GM19452 (cell line): Measurements from ENCODE around the gene PRLHR.
"Not testable (repeated sequence)": the region's sequence is repeated elsewhere in the genome, so short reads cannot be mapped to it uniquely, and the experiment has no call there.

Experiments
- ATAC-seq: cut with Tn5 transposase; IDR thresholded peaks from one replicate; pipeline ENCODE4 v1.9.1; 2021; ENCODE audit not compliant: unreplicated experiment

The PRLHR gene

GRCh38 chr10:118595598-118596425 is at the start of gene PRLHR:
TSS of gene PRLHR (minus strand) at chr10:118595648. CDS start at chr10:118595244, 404 bp downstream.
- no peak for ATAC-seq

DNA sequence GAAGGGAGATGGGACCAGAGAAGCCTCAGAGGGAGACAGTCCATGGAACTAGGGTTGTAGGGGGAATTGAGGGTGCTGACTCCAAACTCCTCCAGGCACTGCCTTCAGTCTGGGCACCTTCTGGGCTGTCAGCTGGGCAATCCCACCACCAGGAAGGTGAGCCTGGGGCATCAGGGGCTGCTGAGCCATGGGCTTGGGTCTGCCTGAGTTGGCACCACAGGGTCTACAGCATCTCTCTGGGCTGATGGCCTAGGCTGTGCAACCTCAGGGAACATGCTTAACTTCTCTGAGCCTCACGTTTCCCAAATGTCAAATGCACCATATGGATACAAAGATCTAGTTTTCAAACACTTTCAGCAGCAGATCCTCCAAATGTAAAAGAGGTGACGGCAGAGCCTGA is 46.8 kb upstream of the PRLHR start:
- no peak for ATAC-seq

DNA sequence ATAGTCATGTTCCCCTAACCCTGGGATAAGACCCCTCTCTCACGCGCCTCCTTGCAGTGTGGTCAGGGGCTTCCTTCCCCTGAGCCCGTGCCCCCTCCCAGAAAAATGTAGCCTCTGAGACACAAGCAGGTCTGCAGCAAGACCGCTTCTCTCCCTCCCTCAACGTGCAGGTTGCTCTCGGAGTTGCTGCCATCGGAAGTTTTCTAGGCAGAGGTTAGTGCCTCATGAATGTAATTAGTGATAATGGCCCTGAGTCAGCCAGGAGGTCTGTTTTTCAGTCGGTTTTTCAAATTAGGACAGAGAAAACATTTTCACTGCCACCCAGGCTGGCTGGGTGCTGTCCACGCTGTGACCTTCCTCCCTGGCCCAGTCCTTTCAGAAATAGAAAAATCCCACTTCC is 43.2 kb upstream of the PRLHR start:
- ATAC-seq, result no peak

DNA sequence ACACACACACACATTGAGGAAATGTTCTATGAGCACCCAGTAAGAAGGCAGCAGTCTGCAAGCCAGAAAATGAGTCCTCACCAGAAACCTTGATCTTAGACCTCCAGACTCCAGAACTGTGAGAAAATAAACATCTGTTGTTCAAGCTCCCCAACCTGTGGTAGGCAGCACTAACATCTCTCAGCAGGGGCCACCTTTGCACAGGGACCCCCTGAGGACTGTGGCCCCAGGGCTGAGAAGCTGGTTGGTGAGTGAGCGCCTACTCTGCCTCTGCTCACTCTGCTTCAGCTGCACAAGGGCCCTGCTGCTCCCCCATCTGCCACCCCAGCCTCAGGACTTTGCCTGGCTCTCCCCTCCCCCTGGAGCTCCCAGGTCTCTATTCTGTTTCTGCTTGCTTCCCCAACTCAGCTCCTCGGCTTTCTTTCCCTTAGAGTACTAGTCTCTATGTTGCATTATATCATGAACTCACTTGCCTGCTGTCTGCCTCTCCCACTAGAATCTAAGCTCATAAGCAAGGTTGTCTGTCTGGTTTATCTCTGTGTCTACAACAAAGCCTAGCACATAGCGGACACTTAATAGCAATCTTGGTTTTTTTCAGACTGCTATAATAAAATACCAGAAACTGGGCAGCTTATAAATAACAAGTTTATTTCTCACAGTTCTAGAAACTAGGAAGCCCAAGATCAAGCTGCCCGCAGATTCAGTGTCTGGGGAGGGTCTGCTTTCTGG is 40.4 kb upstream of the PRLHR start:
- ATAC-seq, result no peak

DNA sequence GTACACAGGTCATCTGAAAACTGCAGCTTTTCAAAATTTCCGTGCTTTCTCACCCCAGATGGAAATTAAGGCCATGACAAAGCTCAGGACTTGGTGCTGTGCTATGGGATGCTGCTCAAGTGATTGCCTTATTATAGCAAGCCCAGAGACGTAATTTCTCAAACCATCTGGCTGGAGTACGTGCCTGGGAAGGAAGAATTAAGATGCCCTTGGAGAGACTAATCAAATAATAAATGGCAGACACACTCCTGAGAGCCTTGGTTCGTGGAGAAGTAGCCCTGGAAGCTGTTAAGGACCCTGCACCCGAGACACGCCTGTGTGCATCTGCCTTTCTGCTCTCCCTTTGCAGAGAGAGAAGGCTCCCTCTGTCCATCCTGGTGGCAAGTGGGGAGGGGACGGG is 38.3 kb upstream of the PRLHR start:
- no peak for ATAC-seq

DNA sequence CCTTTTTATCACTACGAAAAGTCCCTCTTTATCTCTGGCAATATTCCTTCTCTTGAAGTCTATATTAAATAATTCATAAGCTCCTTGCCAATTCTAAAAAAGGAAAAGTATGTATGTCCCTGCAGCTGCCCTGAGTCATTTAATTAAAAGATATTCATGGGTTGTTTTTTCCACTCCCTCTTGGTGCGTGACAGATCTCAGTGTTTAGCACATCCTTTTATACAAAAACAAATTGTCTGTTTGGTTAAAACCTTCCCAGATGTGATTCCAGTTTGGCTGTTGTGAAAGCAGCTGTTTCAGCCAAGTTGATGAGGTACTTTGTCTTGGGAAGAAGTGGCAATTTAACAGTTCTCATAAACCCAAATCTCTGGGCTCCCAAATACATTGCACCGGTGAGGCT is 33.8 kb upstream of the PRLHR start:
- no peak for ATAC-seq

DNA sequence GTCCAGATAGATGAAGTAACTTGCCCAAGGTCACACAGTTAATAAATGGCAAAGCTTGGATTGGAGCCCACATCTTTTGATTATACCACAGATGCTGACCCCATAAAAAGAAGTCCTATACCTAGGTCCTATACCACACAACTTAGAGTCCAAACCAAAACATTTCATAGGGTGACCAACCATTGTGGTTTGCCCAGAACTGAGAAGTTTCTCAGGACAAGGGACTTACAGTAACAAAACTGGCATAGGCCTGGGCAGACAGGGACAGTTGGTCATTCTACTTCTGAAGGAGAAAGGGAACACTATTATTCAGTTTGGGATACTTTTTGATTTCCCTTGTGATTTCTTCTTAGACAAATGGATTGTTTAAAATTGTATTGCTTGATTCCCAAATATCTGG is 32.9 kb upstream of the PRLHR start:
- no peak for ATAC-seq

DNA sequence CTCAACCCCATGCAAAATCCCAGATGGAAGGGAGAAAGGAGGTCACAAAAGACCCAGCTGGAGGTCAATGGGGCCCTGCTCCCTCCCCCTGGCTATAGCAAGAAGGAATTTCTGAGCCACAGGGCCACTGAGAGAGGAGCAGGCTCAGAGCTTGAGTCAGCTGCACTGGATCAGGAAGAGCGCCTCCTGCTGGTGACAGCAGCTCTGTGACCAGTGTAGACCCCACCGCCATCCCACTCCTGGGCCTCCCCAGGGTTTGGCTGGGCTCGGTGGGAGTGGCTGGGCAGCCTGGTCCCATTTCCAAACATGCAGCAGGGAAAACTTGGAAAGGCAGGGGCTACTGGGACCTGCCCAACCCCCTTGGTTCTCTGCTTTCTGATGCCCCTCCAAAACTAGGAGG is 31.5 kb upstream of the PRLHR start:
- ATAC-seq, result no peak

GRCh38 chr10:118625504-118625903 is 30.1 kb upstream of the PRLHR start:
- ATAC-seq, result no peak

DNA sequence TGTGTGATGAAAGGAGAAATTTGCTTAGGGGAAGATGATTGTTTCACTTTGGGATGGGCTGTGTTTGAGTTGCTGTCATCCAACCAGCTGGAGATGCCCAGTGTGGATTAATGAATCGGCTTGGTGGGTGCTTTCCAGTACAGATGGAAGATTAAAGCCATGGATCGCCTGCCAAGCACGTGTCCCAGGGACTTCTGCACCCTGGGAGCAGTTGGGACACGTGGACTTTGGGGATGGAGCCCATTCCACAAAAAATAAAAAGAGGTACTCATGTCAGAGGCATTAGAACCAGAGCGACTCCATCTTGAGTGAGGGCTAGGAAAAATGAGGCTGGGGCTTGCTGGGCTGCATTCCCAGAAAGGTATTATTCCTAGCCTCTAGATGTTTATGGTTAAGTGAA is 29.3 kb upstream of the PRLHR start:
- ATAC-seq, result no peak

DNA sequence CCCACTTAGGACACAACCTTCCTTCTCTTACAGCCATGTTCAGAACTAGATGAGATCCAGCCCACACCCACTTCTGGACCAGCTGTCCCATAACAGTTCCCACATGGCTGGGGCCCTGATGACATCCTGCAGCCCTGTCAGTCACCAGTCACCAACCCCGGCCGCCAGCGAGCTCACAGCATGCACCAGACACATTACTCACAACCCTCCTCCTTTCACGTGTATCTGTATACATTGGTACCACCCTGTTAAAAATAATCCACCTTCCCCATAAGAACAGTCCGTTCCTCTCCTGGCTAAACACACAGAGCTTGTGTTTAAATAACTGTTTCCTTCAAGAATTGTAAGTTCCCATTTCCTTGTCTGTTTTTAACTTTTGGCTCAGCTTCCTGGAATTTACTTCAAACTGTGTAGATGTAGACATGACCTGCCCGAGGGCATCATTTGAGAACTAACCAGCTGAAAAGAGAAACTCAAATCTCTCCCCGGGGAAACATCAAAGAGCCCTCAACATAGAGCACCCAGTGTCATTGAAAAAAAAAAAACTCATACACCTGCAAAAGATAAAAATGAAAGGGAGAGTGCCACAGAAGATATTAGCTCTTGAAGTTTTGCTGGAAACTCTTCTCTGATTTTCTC is 26.0 kb upstream of the PRLHR start:
- ATAC-seq, result no peak

DNA sequence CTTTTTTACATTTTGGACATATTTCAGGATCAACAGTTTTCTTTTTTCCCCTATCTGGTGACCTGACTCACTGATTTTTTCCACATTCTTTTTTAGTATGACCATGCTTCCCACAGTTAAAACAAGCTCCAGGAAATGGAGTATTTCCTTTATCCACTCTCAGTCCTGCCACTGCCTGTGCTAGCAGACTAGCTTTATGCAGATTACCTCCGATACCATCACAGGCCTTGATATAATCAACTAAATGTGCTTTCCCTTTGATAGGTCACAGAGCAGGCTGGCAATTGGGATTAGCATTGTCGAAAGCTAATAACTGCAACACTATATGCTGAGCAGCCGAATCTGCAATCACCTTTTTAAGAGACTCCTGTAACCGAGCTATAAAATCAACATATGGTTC is 18.4 kb upstream of the PRLHR start:
- not testable (repeated sequence) for ATAC-seq

DNA sequence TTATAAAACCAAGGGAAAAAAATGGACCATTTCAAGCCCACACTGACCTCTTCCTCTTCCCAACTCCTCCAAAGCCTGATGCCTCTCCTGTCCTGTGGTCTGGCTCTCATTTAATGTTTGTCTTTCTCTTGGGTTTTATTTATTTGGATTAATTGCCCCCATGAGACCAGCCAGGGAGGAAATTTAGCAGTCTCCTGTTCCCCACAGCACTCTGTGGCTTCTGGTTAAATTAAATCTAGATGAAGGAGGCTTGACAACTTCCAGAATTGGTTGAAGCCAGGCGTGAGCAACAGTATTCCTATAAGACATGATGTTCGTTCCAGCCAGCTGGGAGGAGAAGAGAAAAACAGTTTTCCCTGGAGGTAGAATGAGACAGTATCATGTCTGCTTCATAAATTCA is 15.1 kb upstream of the PRLHR start:
- ATAC-seq, result no peak

GRCh38 chr10:118607768-118608354 is 12.4 kb upstream of the PRLHR start:
- no peak for ATAC-seq

- no peak for ATAC-seq
These were observed 10.2 kb upstream of the PRLHR start for GRCh38 chr10:118605694-118606093.

- ATAC-seq, result no peak
These were observed 1.1 kb upstream of the PRLHR start for GRCh38 chr10:118596426-118597124.

GRCh38 chr10:118595064-118595420 is 406 bp downstream of the PRLHR start:
- ATAC-seq, result no peak

- no peak for ATAC-seq
These were observed 920 bp downstream of the PRLHR start for GRCh38 chr10:118594392-118595063.

GRCh38 chr10:118592675-118593330 is 2.6 kb downstream of the PRLHR start:
- ATAC-seq, result no peak

DNA sequence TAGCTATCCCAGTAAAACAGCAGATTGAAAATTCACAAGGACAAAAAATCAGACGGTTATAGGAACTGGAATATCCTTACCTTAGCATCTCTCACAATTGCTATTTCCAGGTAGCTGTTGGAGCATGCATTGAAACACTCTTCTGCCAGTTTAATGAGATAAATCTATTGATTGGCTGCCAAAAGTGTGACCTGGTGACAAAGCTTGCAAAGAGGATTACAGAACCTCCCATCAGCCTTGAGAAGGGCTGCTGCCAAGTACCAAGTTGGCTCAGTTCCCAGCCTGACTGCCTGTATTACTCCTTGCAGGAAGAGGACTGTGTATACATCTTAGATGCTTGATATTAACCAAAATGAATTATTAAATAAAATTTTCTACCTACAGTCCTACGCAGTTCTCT is 5.1 kb downstream of the PRLHR start:
- ATAC-seq, result no peak
